Thyroid gland (tissue), 4 donors: ENCODE measurements around the gene PLSCR1. TPM values are rescaled to one million over a fixed set of nuclear protein-coding genes. Genes with fewer than 3 reads are reported as not detected.

Experiments used
- DNase-seq, 2 donors: peaks; one replicate each; pipeline ENCODE4 v3.0.0-alpha.2; 2019
- H3K27ac ChIP-seq, 3 donors: fragments of 200-600 bp; sonication (generic); 1 replicate in 2 of 3; 2 replicates in 1 of 3; pipeline ENCODE4 v1.5.1; 2016 to 2019; ENCODE audit warnings: mild to moderate bottlenecking in 1 of 3, moderate library complexity in 1 of 3
- H3K27me3 ChIP-seq: fragments of 200-600 bp; sonication (generic); one replicate; pipeline ENCODE4 v1.5.1; 2019
- H3K36me3 ChIP-seq, 2 donors: fragments of 200-600 bp; sonication (generic); one replicate each; pipeline ENCODE4 v1.5.1; 2016 to 2019
- H3K4me1 ChIP-seq, 2 donors: fragments of 200-600 bp; sonication (generic); one replicate each; pipeline ENCODE4 v1.5.1; 2017 to 2019
- H3K4me3 ChIP-seq, 3 donors: fragments of 200-600 bp; sonication (generic); replicated peaks in 1 of 3; 1 replicate in 2 of 3; 2 replicates in 1 of 3; pipeline ENCODE4 v1.5.1; 2016; ENCODE audit warnings: mild to moderate bottlenecking in 1 of 3
- H3K9me3 ChIP-seq: fragments of 200-600 bp; sonication (generic); one replicate; pipeline ENCODE4 v1.5.1; 2017
- POLR2A ChIP-seq, 2 donors: fragments of 450-650 bp; IDR thresholded peaks; one replicate each; pipeline ENCODE4 v1.6.1; 2017; ENCODE audit warnings: antibody characterized with exemption in 2 of 2, mild to moderate bottlenecking in 2 of 2, moderate library complexity in 1 of 2
- WGBS, 2 donors: methylation state at CpG; one replicate each; pipeline ENCODE4 v1.1.5; 2017; 5-methylcytosine and 5-hydroxymethylcytosine counted together
- intact Hi-C: fragments of 100-400 bp; cut with DNase I; formaldehyde crosslinking; loops from one replicate; pipeline ENCODE4 v1.15.1; 2023
- total RNA-seq, 4 donors: library from RNA; depleted of rRNA; stranded (reverse); fragments of >200 nt; gene quantifications; one replicate each; pipeline ENCODE4 v1.2.3, GENCODE V29; 2016
- TF ChIP-seq, protein P1 (sequence below), 6 experiments: fragments of 200-600 bp in 3 of 6; fragments of 450-650 bp in 3 of 6; sonication (generic) in 3 of 6; IDR thresholded peaks; one replicate each; pipeline ENCODE4 v1.5.1; 2016 to 2019; ENCODE audit warnings: antibody characterized with exemption in 6 of 6, mild to moderate bottlenecking in 2 of 6, inconsistent platforms in 1 of 6, moderate library complexity in 1 of 6

Gene PLSCR1
- total RNA-seq, 4 donors from 2014 or later = 57.6 to 103 (median 77.3) TPM

DNA sequence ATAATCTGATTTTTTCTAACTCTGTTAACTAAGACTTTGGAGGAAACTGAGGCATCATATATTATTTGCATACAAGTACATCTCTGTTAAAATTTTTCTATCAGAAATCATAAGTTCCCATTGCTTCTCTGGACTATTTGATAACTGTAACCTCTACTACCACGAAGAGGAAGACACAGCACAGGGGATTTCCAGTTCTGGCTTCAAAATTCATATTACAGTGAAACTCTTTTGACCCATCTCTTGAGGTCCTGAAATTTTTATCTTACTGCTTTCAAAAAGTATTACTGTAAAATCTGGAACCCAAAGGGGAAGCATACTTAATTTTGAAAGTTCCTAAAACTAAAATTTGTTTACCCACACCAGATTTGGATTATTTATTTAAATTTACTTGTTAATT is 4.2 kb downstream of the PLSCR1 start:
- Histone ChIP-seq H3K9me3 (no peaks in the 10 kb centered on the region), H3K4me1 (peaks cover 4 to 26% of the 10 kb centered on the region in 2 donors), H3K27ac (peak overlapping the region in 1 of 3 donors; percentile 24), H3K27me3 (no peaks in the 10 kb centered on the region), H3K4me3 (no peak overlapping the region), H3K36me3 (no peaks in the 10 kb centered on the region)
- no peak for TF ChIP-seq POLR2A (IDR thresholded peaks at IDR 0.05)
- TF ChIP-seq, protein P1, sequence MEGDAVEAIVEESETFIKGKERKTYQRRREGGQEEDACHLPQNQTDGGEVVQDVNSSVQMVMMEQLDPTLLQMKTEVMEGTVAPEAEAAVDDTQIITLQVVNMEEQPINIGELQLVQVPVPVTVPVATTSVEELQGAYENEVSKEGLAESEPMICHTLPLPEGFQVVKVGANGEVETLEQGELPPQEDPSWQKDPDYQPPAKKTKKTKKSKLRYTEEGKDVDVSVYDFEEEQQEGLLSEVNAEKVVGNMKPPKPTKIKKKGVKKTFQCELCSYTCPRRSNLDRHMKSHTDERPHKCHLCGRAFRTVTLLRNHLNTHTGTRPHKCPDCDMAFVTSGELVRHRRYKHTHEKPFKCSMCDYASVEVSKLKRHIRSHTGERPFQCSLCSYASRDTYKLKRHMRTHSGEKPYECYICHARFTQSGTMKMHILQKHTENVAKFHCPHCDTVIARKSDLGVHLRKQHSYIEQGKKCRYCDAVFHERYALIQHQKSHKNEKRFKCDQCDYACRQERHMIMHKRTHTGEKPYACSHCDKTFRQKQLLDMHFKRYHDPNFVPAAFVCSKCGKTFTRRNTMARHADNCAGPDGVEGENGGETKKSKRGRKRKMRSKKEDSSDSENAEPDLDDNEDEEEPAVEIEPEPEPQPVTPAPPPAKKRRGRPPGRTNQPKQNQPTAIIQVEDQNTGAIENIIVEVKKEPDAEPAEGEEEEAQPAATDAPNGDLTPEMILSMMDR (IDR thresholded peaks at IDR 0.05) = no peak
- intact Hi-C loops = no loop called here
- DNase-seq = no peak
- WGBS, 2 donors = 48 to 74% methylated on average over 1 of the region's 1 CpG

GRCh38 chr3:146539315-146539714 is 5.1 kb downstream of the PLSCR1 start:
- no peaks in the 10 kb centered on the region for H3K9me3 ChIP-seq
- intact Hi-C loops = no loop called here
- no peak for DNase-seq
- no peaks in the 10 kb centered on the region for H3K27me3 ChIP-seq
- no peak overlapping the region for H3K4me3 ChIP-seq
- no peak overlapping the region for H3K27ac ChIP-seq
- TF ChIP-seq, protein P1 (IDR thresholded peaks at IDR 0.05) = no peak
- no peak for TF ChIP-seq POLR2A (IDR thresholded peaks at IDR 0.05)
- 85 to 93% methylated on average over 3 of the region's 3 CpGs for WGBS, 2 donors
- no peaks in the 10 kb centered on the region for H3K36me3 ChIP-seq
- peaks cover 4 to 26% of the 10 kb centered on the region in 2 donors for H3K4me1 ChIP-seq

GRCh38 chr3:146537603-146538002 is 6.8 kb downstream of the PLSCR1 start:
- H3K4me1 ChIP-seq = peaks cover 4 to 26% of the 10 kb centered on the region in 2 donors
- no peak overlapping the region for H3K27ac ChIP-seq
- no peaks in the 10 kb centered on the region for H3K27me3 ChIP-seq
- no peak overlapping the region for H3K4me3 ChIP-seq
- 95 to 97% methylated on average over 3 of the region's 3 CpGs for WGBS, 2 donors
- no peak for TF ChIP-seq POLR2A (IDR thresholded peaks at IDR 0.05)
- TF ChIP-seq, protein P1 (IDR thresholded peaks at IDR 0.05) = no peak
- H3K36me3 ChIP-seq = no peaks in the 10 kb centered on the region
- DNase-seq = no peak
- intact Hi-C loops = no loop called here
- H3K9me3 ChIP-seq = no peaks in the 10 kb centered on the region

DNA sequence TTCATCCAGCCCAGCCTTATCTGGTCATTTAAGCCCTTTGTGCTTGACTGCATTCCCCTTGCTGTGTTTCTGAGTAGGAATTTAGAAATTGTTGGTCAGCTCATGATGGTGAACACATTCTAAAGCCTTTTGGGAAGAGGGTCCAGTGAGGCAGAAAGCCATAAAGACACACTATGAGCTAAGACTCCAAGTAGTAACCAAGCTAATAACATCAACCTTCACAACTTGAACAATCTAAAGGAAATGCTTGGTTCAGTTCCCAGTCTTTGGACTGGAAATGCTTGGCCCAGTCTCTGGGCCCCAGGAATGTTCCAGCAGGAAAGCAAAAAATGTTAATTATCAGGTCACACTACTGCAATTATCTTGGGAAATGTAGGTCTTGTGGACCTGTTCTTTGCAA is 7.7 kb downstream of the PLSCR1 start:
- no peaks in the 10 kb centered on the region for H3K36me3 ChIP-seq
- H3K27ac ChIP-seq = peak overlapping the region in 1 of 3 donors; percentile 11
- H3K9me3 ChIP-seq = no peaks in the 10 kb centered on the region
- no peak overlapping the region for H3K4me3 ChIP-seq
- no peaks in the 10 kb centered on the region for H3K27me3 ChIP-seq
- DNase-seq = no peak
- TF ChIP-seq, protein P1 (IDR thresholded peaks at IDR 0.05) = no peak
- TF ChIP-seq POLR2A (IDR thresholded peaks at IDR 0.05) = no peak
- intact Hi-C loops = no loop called here
- peaks cover 0 to 22% of the 10 kb centered on the region in 2 donors for H3K4me1 ChIP-seq

DNA sequence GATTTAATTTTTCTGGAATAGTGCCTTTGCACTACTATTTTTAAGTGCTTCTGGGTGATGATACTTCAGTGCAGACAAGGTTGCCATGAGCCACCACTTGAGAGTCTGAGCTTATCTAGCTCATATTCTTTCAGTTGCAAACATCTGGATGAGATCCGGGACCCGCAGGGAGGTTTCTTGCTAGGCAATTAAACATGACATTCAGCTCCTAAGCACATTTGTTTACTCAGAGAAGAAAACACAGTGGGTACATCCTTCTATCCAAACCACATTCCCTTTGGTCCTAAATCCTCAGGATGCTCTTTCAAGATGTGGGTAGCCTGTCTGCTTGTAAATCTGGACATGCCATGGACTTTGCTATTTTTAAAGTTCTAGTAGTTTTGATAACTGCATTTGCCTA is 12.0 kb downstream of the PLSCR1 start:
- TF ChIP-seq, protein P1 (IDR thresholded peaks at IDR 0.05) = no peak
- no peak for TF ChIP-seq POLR2A (IDR thresholded peaks at IDR 0.05)
- H3K27me3 ChIP-seq = no peaks in the 10 kb centered on the region

More for the DNA sequence above, 12.0 kb downstream of the PLSCR1 start:
- H3K4me1 ChIP-seq = peaks cover 0 to 11% of the 10 kb centered on the region in 2 donors
- no peak for DNase-seq
- H3K36me3 ChIP-seq = no peaks in the 10 kb centered on the region
- WGBS, 2 donors = 71 to 78% methylated on average over 2 of the region's 2 CpGs
- H3K27ac ChIP-seq = no peak overlapping the region
- intact Hi-C loops = no loop called here
- no peaks in the 10 kb centered on the region for H3K9me3 ChIP-seq
- H3K4me3 ChIP-seq = no peak overlapping the region
